Left renal pelvis (tissue), 4 donors: ENCODE data around the gene ZFYVE21. TPM values are rescaled to one million over a fixed set of nuclear protein-coding genes. Genes with fewer than 3 reads are reported as not detected.
A peak's percentile ranks its signal among the peaks of the same experiment; 100 is the strongest.

ENCODE experiments used
- DNase-seq, 4 donors: peaks; one replicate each; pipeline ENCODE4 v3.0.0-alpha.2; 2013; ENCODE audit warnings: low read depth in 4 of 4, low spot score in 3 of 4
- polyA plus RNA-seq, 4 donors: library from polyadenylated mRNA; unstranded; fragments of 120-200 nt; gene quantifications; one replicate each; pipeline ENCODE4 v1.2.1, GENCODE V29; 2013; ENCODE audit not compliant: insufficient read length in 4 of 4

ZFYVE21 gene
- polyA plus RNA-seq, 4 donors = 50.6 to 60.4 (median 55.2) TPM

- DNase-seq = no peak
Measured at GRCh38 chr14:103704708-103705107, 10.9 kb upstream of the ZFYVE21 start.

- DNase-seq = peak in 1 of 4 donors; percentile 44
Measured at GRCh38 chr14:103705118-103705503, 10.5 kb upstream of the ZFYVE21 start.

- no peak for DNase-seq
Measured at GRCh38 chr14:103705504-103706284, 9.9 kb upstream of the ZFYVE21 start.

GRCh38 chr14:103706551-103707328, 8.9 kb upstream of the ZFYVE21 start:
- DNase-seq = no peak

- no peak for DNase-seq
Measured at GRCh38 chr14:103707329-103708263, 8.0 kb upstream of the ZFYVE21 start.

GRCh38 chr14:103708750-103709187, 6.8 kb upstream of the ZFYVE21 start:
- DNase-seq = no peak

GRCh38 chr14:103709814-103710213, 5.8 kb upstream of the ZFYVE21 start:
- DNase-seq = no peak

- DNase-seq = no peak
Measured at GRCh38 chr14:103710771-103711377, 4.7 kb upstream of the ZFYVE21 start.

GRCh38 chr14:103711516-103712431, 3.8 kb upstream of the ZFYVE21 start:
- DNase-seq = no peak

- no peak for DNase-seq
Measured at GRCh38 chr14:103712633-103713247, 2.9 kb upstream of the ZFYVE21 start.

GRCh38 chr14:103713304-103714062, 2.1 kb upstream of the ZFYVE21 start:
- DNase-seq = no peak

GRCh38 chr14:103714063-103714724, 1.4 kb upstream of the ZFYVE21 start:
- no peak for DNase-seq

- DNase-seq = no peak
Measured at GRCh38 chr14:103716091-103716801, 636 bp downstream of the ZFYVE21 start.

- DNase-seq = no peak
Measured at GRCh38 chr14:103716899-103717411, 1.3 kb downstream of the ZFYVE21 start.

- no peak for DNase-seq
Measured at GRCh38 chr14:103718572-103718971, 3.0 kb downstream of the ZFYVE21 start.

GRCh38 chr14:103719751-103720150, 4.1 kb downstream of the ZFYVE21 start:
- no peak for DNase-seq
